ENCODE measurements around the gene KRTAP5-6. TPM values are rescaled to one million over a fixed set of nuclear protein-coding genes. Genes with fewer than 3 reads are reported as not detected.

The KRTAP5-6 gene
- total RNA-seq, 1 donor from 2014 or later, result not detected

- Mint-ChIP-seq H3K36me3 (no peaks in the 10 kb centered on the region), H3K9me3 (peaks cover 7% of the 10 kb centered on the region), H3K27ac (peak overlapping the region; percentile 69), H3K4me3 (peak overlapping the region; percentile 76), H3K27me3 (peaks cover 1% of the 10 kb centered on the region), H3K4me1 (ENCODE audit: unreplicated experiment) (peaks cover 14% of the 10 kb centered on the region)
- peak; percentile 94 for TF ChIP-seq CTCF (conservative IDR thresholded peaks at IDR 0.05)
- peak; percentile 93 for DNase-seq (ENCODE audit: extremely low spot score, unreplicated experiment)
Measured at GRCh38 chr11:1693327-1694063, 3.5 kb upstream of the KRTAP5-6 start.

- DNase-seq (ENCODE audit: extremely low spot score, unreplicated experiment), result peak; percentile 87
- Mint-ChIP-seq H3K27me3 (no peaks in the 10 kb centered on the region), H3K9me3 (peaks cover 8% of the 10 kb centered on the region), H3K4me3 (peak overlapping the region; percentile 61), H3K4me1 (ENCODE audit: unreplicated experiment) (peaks cover 14% of the 10 kb centered on the region), H3K27ac (no peak overlapping the region), H3K36me3 (no peaks in the 10 kb centered on the region)
- peak; percentile 95 for TF ChIP-seq CTCF (conservative IDR thresholded peaks at IDR 0.05)
Measured at GRCh38 chr11:1694064-1694845, 2.7 kb upstream of the KRTAP5-6 start.

- Mint-ChIP-seq H3K9me3 (peaks cover 8% of the 10 kb centered on the region), H3K4me3 (no peak overlapping the region), H3K27ac (no peak overlapping the region), H3K36me3 (no peaks in the 10 kb centered on the region), H3K27me3 (no peaks in the 10 kb centered on the region), H3K4me1 (ENCODE audit: unreplicated experiment) (peaks cover 14% of the 10 kb centered on the region)
- no peak for DNase-seq (ENCODE audit: extremely low spot score, unreplicated experiment)
- no peak for TF ChIP-seq CTCF (conservative IDR thresholded peaks at IDR 0.05)
Measured at GRCh38 chr11:1694846-1695547, 2.0 kb upstream of the KRTAP5-6 start.

GRCh38 chr11:1695548-1696108 lies 1.4 kb upstream of the KRTAP5-6 start:
- no peak for TF ChIP-seq CTCF (conservative IDR thresholded peaks at IDR 0.05)
- H3K9me3 Mint-ChIP-seq, result peaks cover 8% of the 10 kb centered on the region
- DNase-seq (ENCODE audit: extremely low spot score, unreplicated experiment), result no peak
- peak overlapping the region; percentile 22 for H3K4me3 Mint-ChIP-seq
- no peaks in the 10 kb centered on the region for H3K36me3 Mint-ChIP-seq
- H3K4me1 Mint-ChIP-seq (ENCODE audit: unreplicated experiment), result peaks cover 14% of the 10 kb centered on the region
- no peak overlapping the region for H3K27ac Mint-ChIP-seq
- no peaks in the 10 kb centered on the region for H3K27me3 Mint-ChIP-seq

GRCh38 chr11:1699771-1700170 lies 2.8 kb downstream of the KRTAP5-6 start:
- TF ChIP-seq CTCF (conservative IDR thresholded peaks at IDR 0.05), result no peak
- Mint-ChIP-seq H3K27ac (no peak overlapping the region), H3K27me3 (no peaks in the 10 kb centered on the region)

More at GRCh38 chr11:1699771-1700170, 2.8 kb downstream of the KRTAP5-6 start:
- Mint-ChIP-seq H3K36me3 (no peaks in the 10 kb centered on the region), H3K4me1 (ENCODE audit: unreplicated experiment) (no peaks in the 10 kb centered on the region), H3K9me3 (peaks cover 13% of the 10 kb centered on the region), H3K4me3 (no peak overlapping the region)
- no peak for DNase-seq (ENCODE audit: extremely low spot score, unreplicated experiment)

Measured in type B pancreatic cell (in vitro differentiated cells).